Embryonic facial prominence (tissue), 1 donor: ENCODE data around the gene TJP2.

ENCODE experiments used
- DNase-seq: peaks from one replicate; pipeline ENCODE4 v3.0.0-alpha.2; 2016; ENCODE audit errors: extremely low spot score

TJP2 gene

GRCh38 chr9:69191231-69191630, 17.2 kb downstream of the TJP2 start:
- DNase-seq = no peak

GRCh38 chr9:69192214-69192613, 18.1 kb downstream of the TJP2 start:
- no peak for DNase-seq

- no peak for DNase-seq
Measured at GRCh38 chr9:69193685-69194032, 19.6 kb downstream of the TJP2 start.

- no peak for DNase-seq
Measured at GRCh38 chr9:69194702-69195418, 20.8 kb downstream of the TJP2 start.

- no peak for DNase-seq
Measured at GRCh38 chr9:69195668-69196067, 21.6 kb downstream of the TJP2 start.

GRCh38 chr9:69197687-69198086, 23.6 kb downstream of the TJP2 start:
- DNase-seq = no peak

GRCh38 chr9:69198521-69199220, 24.6 kb downstream of the TJP2 start:
- no peak for DNase-seq

GRCh38 chr9:69199769-69200470, 25.8 kb downstream of the TJP2 start:
- no peak for DNase-seq

GRCh38 chr9:69202556-69202955, 28.5 kb downstream of the TJP2 start:
- DNase-seq = no peak

- no peak for DNase-seq
Measured at GRCh38 chr9:69204326-69204725, 30.2 kb downstream of the TJP2 start.

GRCh38 chr9:69204849-69205248, 30.8 kb downstream of the TJP2 start:
- DNase-seq = no peak

- no peak for DNase-seq
Measured at GRCh38 chr9:69206047-69206446, 32.0 kb downstream of the TJP2 start.

GRCh38 chr9:69207503-69207902, 33.4 kb downstream of the TJP2 start:
- no peak for DNase-seq

- DNase-seq = no peak
Measured at GRCh38 chr9:69211424-69212036, 37.5 kb downstream of the TJP2 start.

- DNase-seq = no peak
Measured at GRCh38 chr9:69213647-69214046, 39.6 kb downstream of the TJP2 start.

- DNase-seq = no peak
Measured at GRCh38 chr9:69214939-69215338, 40.9 kb downstream of the TJP2 start.

GRCh38 chr9:69215774-69216485, 41.9 kb downstream of the TJP2 start:
- DNase-seq = no peak

- DNase-seq = no peak
Measured at GRCh38 chr9:69218166-69218565, 44.1 kb downstream of the TJP2 start.

- DNase-seq = no peak
Measured at GRCh38 chr9:69221036-69221435, 47.0 kb downstream of the TJP2 start.

- DNase-seq = no peak
Measured at GRCh38 chr9:69222970-69223369, 48.9 kb downstream of the TJP2 start.

- no peak for DNase-seq
Measured at GRCh38 chr9:69223605-69224004, 49.5 kb downstream of the TJP2 start.

- no peak for DNase-seq
Measured at GRCh38 chr9:69229367-69229766, 55.3 kb downstream of the TJP2 start.
